GM12875 (cell line): ENCODE measurements around the gene BID.
"Not testable (repeated sequence)": the region's sequence is repeated elsewhere in the genome, so short reads cannot be mapped to it uniquely, and the experiment has no call there.

Experiments
- H3K4me3 ChIP-seq: one replicate; pipeline ENCODE4 v1.5.1; 2011; ENCODE audit warnings: low read depth, low read length, control low read depth
- TF ChIP-seq, protein P1 (sequence below): IDR thresholded peaks from 2 replicates; pipeline ENCODE4 v1.5.1; 2011; ENCODE audit warnings: low read depth, mild to moderate bottlenecking, control low read depth, inconsistent platforms, low read length, moderate library complexity, borderline replicate concordance; ENCODE audit not compliant: insufficient read depth

Gene BID

GRCh38 chr22:17767233-17768065 is 6.8 kb downstream of the BID start:
- TF ChIP-seq, protein P1, sequence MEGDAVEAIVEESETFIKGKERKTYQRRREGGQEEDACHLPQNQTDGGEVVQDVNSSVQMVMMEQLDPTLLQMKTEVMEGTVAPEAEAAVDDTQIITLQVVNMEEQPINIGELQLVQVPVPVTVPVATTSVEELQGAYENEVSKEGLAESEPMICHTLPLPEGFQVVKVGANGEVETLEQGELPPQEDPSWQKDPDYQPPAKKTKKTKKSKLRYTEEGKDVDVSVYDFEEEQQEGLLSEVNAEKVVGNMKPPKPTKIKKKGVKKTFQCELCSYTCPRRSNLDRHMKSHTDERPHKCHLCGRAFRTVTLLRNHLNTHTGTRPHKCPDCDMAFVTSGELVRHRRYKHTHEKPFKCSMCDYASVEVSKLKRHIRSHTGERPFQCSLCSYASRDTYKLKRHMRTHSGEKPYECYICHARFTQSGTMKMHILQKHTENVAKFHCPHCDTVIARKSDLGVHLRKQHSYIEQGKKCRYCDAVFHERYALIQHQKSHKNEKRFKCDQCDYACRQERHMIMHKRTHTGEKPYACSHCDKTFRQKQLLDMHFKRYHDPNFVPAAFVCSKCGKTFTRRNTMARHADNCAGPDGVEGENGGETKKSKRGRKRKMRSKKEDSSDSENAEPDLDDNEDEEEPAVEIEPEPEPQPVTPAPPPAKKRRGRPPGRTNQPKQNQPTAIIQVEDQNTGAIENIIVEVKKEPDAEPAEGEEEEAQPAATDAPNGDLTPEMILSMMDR, result no peak
- H3K4me3 ChIP-seq, result no peak overlapping the region

- H3K4me3 ChIP-seq, result not testable (repeated sequence)
Observed at GRCh38 chr22:17764852-17765251, 9.4 kb downstream of the BID start.

- H3K4me3 ChIP-seq, result no peak overlapping the region
- TF ChIP-seq, protein P1, result no peak
Observed at GRCh38 chr22:17764036-17764435, 10.2 kb downstream of the BID start.

DNA sequence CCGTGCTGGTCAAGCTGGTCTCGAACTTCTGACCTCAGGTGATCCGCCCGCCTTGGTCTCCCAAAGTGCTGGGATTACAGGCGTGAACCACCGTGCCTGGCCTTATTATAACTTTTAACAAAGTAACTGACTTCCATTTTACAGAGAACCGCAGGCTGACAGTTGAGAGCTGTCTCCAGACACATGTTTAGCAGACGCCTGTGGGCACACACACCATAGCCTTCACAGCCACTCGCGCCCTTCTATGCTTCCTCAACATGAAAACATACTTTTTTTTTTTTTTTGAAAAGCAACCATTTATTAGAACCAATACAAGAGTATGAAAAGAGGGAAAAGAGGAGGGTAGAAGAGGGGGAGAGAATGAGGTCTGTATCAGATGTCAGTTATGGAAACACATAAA is 10.8 kb downstream of the BID start:
- not testable (repeated sequence) for H3K4me3 ChIP-seq

DNA sequence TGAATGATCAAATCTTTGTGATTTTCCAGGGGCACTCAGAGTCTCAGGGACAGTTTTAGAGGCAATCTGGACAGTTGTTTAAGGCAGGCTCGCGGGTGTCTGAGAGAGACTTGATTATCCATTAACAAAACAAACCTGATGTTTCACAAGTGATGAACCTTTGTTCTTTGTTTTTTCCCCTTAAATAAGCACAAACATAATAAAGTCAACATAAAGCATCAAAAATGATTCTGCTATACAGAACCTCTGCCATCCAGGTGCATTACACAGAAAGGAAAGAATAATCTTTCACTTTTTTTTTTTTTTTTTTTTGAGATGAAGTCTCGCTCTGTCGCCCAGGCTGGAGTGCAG is 13.2 kb downstream of the BID start:
- TF ChIP-seq, protein P1, result no peak
- no peak overlapping the region for H3K4me3 ChIP-seq

DNA sequence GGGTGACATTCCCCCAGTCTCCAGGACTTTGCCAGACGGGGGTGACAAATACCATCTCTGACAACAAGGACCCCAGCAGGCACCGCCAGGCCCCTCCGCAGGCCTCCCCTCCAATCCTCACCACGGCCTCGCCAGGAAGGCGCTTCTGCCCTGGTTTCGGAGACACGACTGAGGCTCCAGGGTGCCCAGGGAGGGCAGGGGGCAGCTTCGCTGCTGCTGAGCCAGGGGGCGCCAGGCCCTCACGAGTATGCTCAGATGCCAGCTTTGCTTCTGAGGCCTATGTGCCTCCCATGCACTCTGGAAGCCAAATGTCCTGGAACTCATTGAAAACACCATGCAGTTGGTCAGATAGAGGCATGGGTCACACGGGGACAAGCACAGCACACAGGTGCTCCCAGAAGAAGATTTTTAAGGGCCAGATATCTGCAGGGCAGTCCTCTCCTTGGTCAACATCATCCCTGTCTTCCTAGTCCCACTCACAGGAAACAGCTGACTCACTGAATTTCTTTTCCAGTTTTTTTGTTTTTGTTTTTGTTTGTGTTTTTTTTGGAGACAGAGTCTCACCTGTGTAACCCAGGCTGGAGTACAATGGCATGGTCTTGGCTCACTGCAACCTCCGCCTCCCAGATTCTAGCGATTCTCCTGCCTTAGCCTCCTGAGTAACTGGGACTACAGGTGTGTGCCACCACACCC is 19.9 kb downstream of the BID start:
- no peak overlapping the region for H3K4me3 ChIP-seq
- TF ChIP-seq, protein P1, result 0 out of 2 replicates have a peak, but pooled peaks have one; percentile 24

DNA sequence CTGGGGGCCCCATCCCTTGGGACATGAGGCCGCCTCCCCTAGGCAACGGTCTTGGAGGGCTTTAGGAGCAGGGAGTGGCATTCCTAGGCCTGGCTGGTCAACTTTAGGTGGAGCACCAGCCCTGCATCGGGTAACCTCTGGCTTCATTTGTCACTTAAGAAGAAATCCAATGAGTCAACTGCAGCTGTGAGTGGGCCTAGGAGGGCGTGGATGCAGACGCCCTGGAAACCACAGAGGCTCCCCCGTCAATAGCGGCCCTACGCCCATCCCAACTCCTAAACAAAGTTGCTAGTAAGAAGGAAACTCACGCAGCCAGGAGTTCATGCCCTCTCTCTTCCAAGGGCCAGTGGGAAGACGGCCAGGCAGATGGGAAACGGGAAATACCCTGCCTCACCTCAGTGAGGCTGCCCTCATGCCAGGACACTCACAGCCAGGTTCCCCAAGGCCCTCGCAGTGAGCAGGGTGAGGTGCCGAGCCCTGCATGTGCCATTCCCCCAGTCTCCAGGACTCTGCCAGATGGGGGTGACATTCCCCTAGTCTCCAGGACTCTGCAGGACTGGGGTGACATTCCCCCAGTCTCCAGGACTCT is 20.8 kb downstream of the BID start:
- TF ChIP-seq, protein P1, result no peak
- no peak overlapping the region for H3K4me3 ChIP-seq

GRCh38 chr22:17751596-17751995 is 22.7 kb downstream of the BID start:
- no peak overlapping the region for H3K4me3 ChIP-seq
- TF ChIP-seq, protein P1, result no peak
